B cell (primary cell): Measurements from ENCODE around the gene VPREB1.
"Not testable (repeated sequence)": the region's sequence is repeated elsewhere in the genome, so short reads cannot be mapped to it uniquely, and the experiment has no call there.

Experiments
- CTCF ChIP-seq: fragments of 200-600 bp; IDR thresholded peaks from one replicate; pipeline ENCODE4 v1.8.0; 2022; ENCODE audit warnings: antibody characterized with exemption, mild to moderate bottlenecking
- EZH2 ChIP-seq: IDR thresholded peaks from 2 replicates; pipeline ENCODE4 v1.6.1; 2012; ENCODE audit warnings: borderline replicate concordance, low read depth, mild to moderate bottlenecking, moderate library complexity, low read length; ENCODE audit not compliant: insufficient read depth, poor library complexity, severe bottlenecking

- not testable (repeated sequence) for TF ChIP-seq CTCF, EZH2
Observed at GRCh38 chr22:22250651-22251050, 6.1 kb downstream of the VPREB1 start.
